Mammary epithelial cell (primary cell): Measurements from ENCODE around the gene SLC45A2.

Experiments used
- CTCF ChIP-seq, 2 donors: IDR thresholded peaks in 1 of 2; conservative IDR thresholded peaks in 1 of 2; 2 replicates each; pipeline ENCODE4 v1.5.1; 2011 to 2012; ENCODE audit warnings: inconsistent platforms in 2 of 2, low read length in 2 of 2, mild to moderate bottlenecking in 2 of 2, control low read depth in 1 of 2, low read depth in 1 of 2; ENCODE audit not compliant: insufficient read depth in 1 of 2; ENCODE audit errors: extremely low read depth in 1 of 2
- EZH2 ChIP-seq: IDR thresholded peaks from 2 replicates; pipeline ENCODE4 v1.6.1; 2012; ENCODE audit warnings: low read length, inconsistent platforms, borderline replicate concordance

GRCh38 chr5:33973271-33973670, 11.2 kb downstream of the SLC45A2 start:
- TF ChIP-seq CTCF (conservative IDR thresholded peaks at IDR 0.05 in 1 of 2, IDR thresholded peaks at IDR 0.05 in 1 of 2; ENCODE audit: extremely low read depth in 1 of 2, insufficient read depth in 1 of 2, low read depth in 1 of 2, low read length in 2 of 2) (no peak), EZH2 (no peak)
